ENCODE data around the gene CDKN2B-AS1.
"Not testable (repeated sequence)": the region's sequence is repeated elsewhere in the genome, so short reads cannot be mapped to it uniquely, and the experiment has no call there.

Gene CDKN2B-AS1

GRCh38 chr9:21994556-21995005 is at the start of gene CDKN2B-AS1:
Gene CDKN2B-AS1, plus strand, starts transcription at chr9:21994791.
- Histone ChIP-seq H3K27ac (ENCODE audit: low read depth, low read length) (peak within 1 kb of the TSS; percentile 86), H3K79me2 (ENCODE audit: control insufficient read depth, insufficient read depth, low read length, unreplicated experiment) (peaks cover 79% of the 10 kb centered on the region), H3K4me1 (ENCODE audit: control insufficient read depth, insufficient read depth, low read length, unreplicated experiment) (peaks cover 30% of the 10 kb centered on the region), H3K27me3 (ENCODE audit: insufficient read depth, low read length) (no peaks in the 10 kb centered on the region), H3K36me3 (ENCODE audit: insufficient read depth, low read length) (peaks cover 8% of the 10 kb centered on the region; the same call in 1 of the 2 replicates), H2AFZ (ENCODE audit: low read length, unreplicated experiment) (peak within 1 kb of the TSS; percentile 94), H3K4me3 (ENCODE audit: low read depth, low read length) (peak within 1 kb of the TSS; percentile 97)

GRCh38 chr9:21945606-21946005 is 49.0 kb upstream of the CDKN2B-AS1 start:
- no peaks in the 10 kb centered on the region for H3K27me3 ChIP-seq (ENCODE audit: insufficient read depth, low read length)
- no peaks in the 10 kb centered on the region for H3K79me2 ChIP-seq (ENCODE audit: control insufficient read depth, insufficient read depth, low read length, unreplicated experiment)

DNA sequence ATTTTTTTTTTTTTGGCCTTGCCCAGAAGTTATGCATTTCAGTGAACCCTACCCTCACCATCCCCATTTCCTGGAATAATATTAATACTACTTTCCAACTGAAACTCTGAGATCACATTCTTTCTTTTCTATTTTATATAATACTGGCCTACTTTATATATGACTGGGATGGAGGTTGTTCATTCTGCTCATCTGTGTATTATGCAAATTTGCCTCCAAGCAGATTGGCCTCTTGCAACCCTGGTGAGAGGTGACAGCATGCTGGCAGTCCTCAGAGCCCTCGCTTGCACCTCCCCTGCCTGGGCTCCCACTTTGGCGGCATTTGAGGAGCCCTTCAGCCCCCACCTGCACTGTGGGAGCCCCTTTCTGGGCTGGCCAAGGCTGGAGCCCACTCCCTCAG is 35.8 kb upstream of the CDKN2B-AS1 start:
- Histone ChIP-seq H3K79me2 (ENCODE audit: control insufficient read depth, insufficient read depth, low read length, unreplicated experiment) (no peaks in the 10 kb centered on the region), H3K27me3 (ENCODE audit: insufficient read depth, low read length) (no peaks in the 10 kb centered on the region), H3K4me1 (ENCODE audit: control insufficient read depth, insufficient read depth, low read length, unreplicated experiment) (no peaks in the 10 kb centered on the region), H2AFZ (ENCODE audit: low read length, unreplicated experiment) (no peak overlapping the region), H3K4me3 (ENCODE audit: low read depth, low read length) (no peak overlapping the region), H3K36me3 (ENCODE audit: insufficient read depth, low read length) (no peaks in the 10 kb centered on the region), H3K27ac (ENCODE audit: low read depth, low read length) (no peak overlapping the region)

More at GRCh38 chr9:21945606-21946005, 49.0 kb upstream of the CDKN2B-AS1 start:
- Histone ChIP-seq H3K36me3 (ENCODE audit: insufficient read depth, low read length) (no peaks in the 10 kb centered on the region), H3K4me3 (ENCODE audit: low read depth, low read length) (no peak overlapping the region), H3K27ac (ENCODE audit: low read depth, low read length) (no peak overlapping the region), H2AFZ (ENCODE audit: low read length, unreplicated experiment) (no peak overlapping the region), H3K4me1 (ENCODE audit: control insufficient read depth, insufficient read depth, low read length, unreplicated experiment) (no peaks in the 10 kb centered on the region)

- not testable (repeated sequence) for H3K27me3 ChIP-seq (ENCODE audit: insufficient read depth, low read length); H2AFZ ChIP-seq (ENCODE audit: low read length, unreplicated experiment); H3K36me3 ChIP-seq (ENCODE audit: insufficient read depth, low read length); H3K79me2 ChIP-seq (ENCODE audit: control insufficient read depth, insufficient read depth, low read length, unreplicated experiment); H3K27ac ChIP-seq (ENCODE audit: low read depth, low read length); H3K4me3 ChIP-seq (ENCODE audit: low read depth, low read length); H3K4me1 ChIP-seq (ENCODE audit: control insufficient read depth, insufficient read depth, low read length, unreplicated experiment)
These were observed 35.3 kb upstream of the CDKN2B-AS1 start for GRCh38 chr9:21959268-21959667.

GRCh38 chr9:21961569-21961968 is 33.0 kb upstream of the CDKN2B-AS1 start:
- no peak overlapping the region for H2AFZ ChIP-seq (ENCODE audit: low read length, unreplicated experiment)

GRCh38 chr9:21964925-21965385 is 29.6 kb upstream of the CDKN2B-AS1 start:
- Histone ChIP-seq H3K4me1 (ENCODE audit: control insufficient read depth, insufficient read depth, low read length, unreplicated experiment) (peaks cover 6% of the 10 kb centered on the region), H3K4me3 (ENCODE audit: low read depth, low read length) (peak overlapping the region; percentile 61), H3K79me2 (ENCODE audit: control insufficient read depth, insufficient read depth, low read length, unreplicated experiment) (peaks cover 5% of the 10 kb centered on the region), H3K36me3 (ENCODE audit: insufficient read depth, low read length) (peaks cover 32% of the 10 kb centered on the region), H3K27ac (ENCODE audit: low read depth, low read length) (no peak overlapping the region), H2AFZ (ENCODE audit: low read length, unreplicated experiment) (peak overlapping the region; percentile 79), H3K27me3 (ENCODE audit: insufficient read depth, low read length) (no peaks in the 10 kb centered on the region)

More at GRCh38 chr9:21961569-21961968, 33.0 kb upstream of the CDKN2B-AS1 start:
- Histone ChIP-seq H3K4me3 (ENCODE audit: low read depth, low read length) (no peak overlapping the region), H3K79me2 (ENCODE audit: control insufficient read depth, insufficient read depth, low read length, unreplicated experiment) (no peaks in the 10 kb centered on the region), H3K36me3 (ENCODE audit: insufficient read depth, low read length) (no peaks in the 10 kb centered on the region), H3K27ac (ENCODE audit: low read depth, low read length) (no peak overlapping the region), H3K27me3 (ENCODE audit: insufficient read depth, low read length) (no peaks in the 10 kb centered on the region), H3K4me1 (ENCODE audit: control insufficient read depth, insufficient read depth, low read length, unreplicated experiment) (peaks cover 6% of the 10 kb centered on the region)

- no peak overlapping the region for H3K27ac ChIP-seq (ENCODE audit: low read depth, low read length)
- H3K4me3 ChIP-seq (ENCODE audit: low read depth, low read length): peak overlapping the region; percentile 61
- peaks cover 6% of the 10 kb centered on the region for H3K4me1 ChIP-seq (ENCODE audit: control insufficient read depth, insufficient read depth, low read length, unreplicated experiment)
- peaks cover 37% of the 10 kb centered on the region for H3K36me3 ChIP-seq (ENCODE audit: insufficient read depth, low read length)
- peak overlapping the region; percentile 79 for H2AFZ ChIP-seq (ENCODE audit: low read length, unreplicated experiment)
- peaks cover 10% of the 10 kb centered on the region for H3K79me2 ChIP-seq (ENCODE audit: control insufficient read depth, insufficient read depth, low read length, unreplicated experiment)
- H3K27me3 ChIP-seq (ENCODE audit: insufficient read depth, low read length): no peaks in the 10 kb centered on the region
These were observed 29.1 kb upstream of the CDKN2B-AS1 start for GRCh38 chr9:21965401-21965951.

DNA sequence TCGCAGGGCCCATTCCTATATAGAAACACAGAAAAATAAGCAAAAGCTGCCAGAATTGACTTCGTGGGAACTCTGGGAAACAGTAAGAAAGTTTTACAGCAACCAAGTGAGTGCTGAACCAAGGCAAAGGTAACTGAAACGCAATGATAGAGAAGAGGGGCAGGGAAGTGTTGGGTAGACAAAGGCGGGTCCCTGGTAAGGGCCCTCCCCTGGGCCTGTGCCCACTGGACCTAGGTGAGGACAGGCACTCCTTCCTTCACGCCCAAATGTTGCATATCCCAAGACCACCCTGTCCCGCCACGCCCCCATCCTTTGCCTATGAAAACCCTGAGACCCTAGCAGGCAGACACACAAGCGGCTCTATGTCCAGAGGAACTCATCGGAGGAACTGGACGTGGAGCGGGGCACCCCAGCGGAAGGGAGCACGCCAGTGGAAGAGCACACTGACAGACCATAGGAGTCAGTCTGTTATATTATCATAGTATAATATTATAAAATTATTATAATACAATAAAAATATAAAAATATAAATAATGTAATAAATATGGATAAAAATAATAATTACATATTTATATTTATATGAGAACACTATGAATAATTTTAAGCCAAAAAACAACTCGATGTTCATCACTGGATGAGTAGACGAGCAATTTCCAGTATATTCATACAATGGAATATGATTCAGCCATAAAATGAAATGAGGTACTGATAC is 28.3 kb upstream of the CDKN2B-AS1 start:
- H2AFZ ChIP-seq (ENCODE audit: low read length, unreplicated experiment): no peak overlapping the region
- peaks cover 42% of the 10 kb centered on the region for H3K36me3 ChIP-seq (ENCODE audit: insufficient read depth, low read length)
- no peaks in the 10 kb centered on the region for H3K27me3 ChIP-seq (ENCODE audit: insufficient read depth, low read length)
- peak overlapping the region; percentile 61; the same call in 1 of the 2 replicates for H3K4me3 ChIP-seq (ENCODE audit: low read depth, low read length)
- H3K27ac ChIP-seq (ENCODE audit: low read depth, low read length): peak overlapping the region; percentile 5; the same call in 1 of the 2 replicates
- H3K4me1 ChIP-seq (ENCODE audit: control insufficient read depth, insufficient read depth, low read length, unreplicated experiment): peaks cover 6% of the 10 kb centered on the region
- peaks cover 18% of the 10 kb centered on the region for H3K79me2 ChIP-seq (ENCODE audit: control insufficient read depth, insufficient read depth, low read length, unreplicated experiment)

DNA sequence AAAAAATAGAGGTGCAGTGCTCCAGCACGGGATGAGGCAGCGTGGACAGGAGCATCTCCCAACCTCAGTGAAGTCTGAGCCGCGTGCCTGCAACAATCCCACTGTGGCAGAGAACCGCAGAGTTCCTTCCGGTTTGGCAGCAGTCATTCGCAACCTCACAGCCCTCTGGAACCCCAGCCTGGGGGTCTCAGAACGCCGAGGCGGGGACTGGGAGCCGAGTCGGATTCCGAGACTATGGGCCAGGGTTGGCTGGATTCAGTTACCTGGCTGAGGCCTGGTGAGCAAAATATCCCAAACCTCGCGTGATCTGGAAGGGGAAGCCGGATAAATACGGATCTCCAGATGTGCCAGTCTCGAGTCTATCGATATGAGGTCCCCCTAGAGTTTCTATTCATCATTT is 27.4 kb upstream of the CDKN2B-AS1 start:
- H3K4me3 ChIP-seq (ENCODE audit: low read depth, low read length): no peak overlapping the region
- peaks cover 42% of the 10 kb centered on the region for H3K36me3 ChIP-seq (ENCODE audit: insufficient read depth, low read length)
- no peak overlapping the region for H2AFZ ChIP-seq (ENCODE audit: low read length, unreplicated experiment)
- H3K79me2 ChIP-seq (ENCODE audit: control insufficient read depth, insufficient read depth, low read length, unreplicated experiment): peaks cover 27% of the 10 kb centered on the region
- no peaks in the 10 kb centered on the region for H3K27me3 ChIP-seq (ENCODE audit: insufficient read depth, low read length)
- no peak overlapping the region for H3K27ac ChIP-seq (ENCODE audit: low read depth, low read length)
- peaks cover 12% of the 10 kb centered on the region for H3K4me1 ChIP-seq (ENCODE audit: control insufficient read depth, insufficient read depth, low read length, unreplicated experiment)

- Histone ChIP-seq H3K4me3 (ENCODE audit: low read depth, low read length) (no peak overlapping the region), H3K27ac (ENCODE audit: low read depth, low read length) (no peak overlapping the region), H3K4me1 (ENCODE audit: control insufficient read depth, insufficient read depth, low read length, unreplicated experiment) (peaks cover 17% of the 10 kb centered on the region), H3K79me2 (ENCODE audit: control insufficient read depth, insufficient read depth, low read length, unreplicated experiment) (peaks cover 32% of the 10 kb centered on the region), H3K27me3 (ENCODE audit: insufficient read depth, low read length) (no peaks in the 10 kb centered on the region), H2AFZ (ENCODE audit: low read length, unreplicated experiment) (no peak overlapping the region), H3K36me3 (ENCODE audit: insufficient read depth, low read length) (peaks cover 42% of the 10 kb centered on the region)
These were observed 26.9 kb upstream of the CDKN2B-AS1 start for GRCh38 chr9:21967702-21968101.
